HG03060 (cell line): Measurements from ENCODE around the gene BMP4.

Source experiments
- ATAC-seq: cut with Tn5 transposase; IDR thresholded peaks from one replicate; pipeline ENCODE4 v1.9.1; 2021; ENCODE audit warnings: low read depth, moderate number of reproducible peaks; ENCODE audit not compliant: unreplicated experiment

Gene BMP4

DNA sequence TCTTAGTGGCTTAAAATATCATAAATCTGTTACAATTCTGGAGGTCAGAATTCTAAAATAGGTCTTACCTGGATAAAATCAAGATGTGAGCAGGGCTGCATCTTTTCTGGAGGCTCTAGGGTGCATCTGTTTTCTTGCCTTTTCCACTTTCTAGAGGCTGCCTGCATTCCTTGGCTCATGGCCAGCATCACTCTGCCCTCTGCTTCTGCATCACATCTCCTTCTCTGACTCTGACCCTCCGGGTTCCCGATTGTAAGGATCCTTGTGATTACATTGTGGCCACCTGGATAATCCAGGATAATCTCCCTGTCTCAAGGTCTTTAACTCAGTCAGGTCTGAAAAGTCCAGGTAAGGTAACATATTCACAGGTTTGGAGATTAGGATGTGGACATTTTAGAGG is 11.0 kb upstream of the BMP4 start:
- no peak for ATAC-seq

GRCh38 chr14:53964249-53964648 is 7.6 kb upstream of the BMP4 start:
- ATAC-seq = no peak

DNA sequence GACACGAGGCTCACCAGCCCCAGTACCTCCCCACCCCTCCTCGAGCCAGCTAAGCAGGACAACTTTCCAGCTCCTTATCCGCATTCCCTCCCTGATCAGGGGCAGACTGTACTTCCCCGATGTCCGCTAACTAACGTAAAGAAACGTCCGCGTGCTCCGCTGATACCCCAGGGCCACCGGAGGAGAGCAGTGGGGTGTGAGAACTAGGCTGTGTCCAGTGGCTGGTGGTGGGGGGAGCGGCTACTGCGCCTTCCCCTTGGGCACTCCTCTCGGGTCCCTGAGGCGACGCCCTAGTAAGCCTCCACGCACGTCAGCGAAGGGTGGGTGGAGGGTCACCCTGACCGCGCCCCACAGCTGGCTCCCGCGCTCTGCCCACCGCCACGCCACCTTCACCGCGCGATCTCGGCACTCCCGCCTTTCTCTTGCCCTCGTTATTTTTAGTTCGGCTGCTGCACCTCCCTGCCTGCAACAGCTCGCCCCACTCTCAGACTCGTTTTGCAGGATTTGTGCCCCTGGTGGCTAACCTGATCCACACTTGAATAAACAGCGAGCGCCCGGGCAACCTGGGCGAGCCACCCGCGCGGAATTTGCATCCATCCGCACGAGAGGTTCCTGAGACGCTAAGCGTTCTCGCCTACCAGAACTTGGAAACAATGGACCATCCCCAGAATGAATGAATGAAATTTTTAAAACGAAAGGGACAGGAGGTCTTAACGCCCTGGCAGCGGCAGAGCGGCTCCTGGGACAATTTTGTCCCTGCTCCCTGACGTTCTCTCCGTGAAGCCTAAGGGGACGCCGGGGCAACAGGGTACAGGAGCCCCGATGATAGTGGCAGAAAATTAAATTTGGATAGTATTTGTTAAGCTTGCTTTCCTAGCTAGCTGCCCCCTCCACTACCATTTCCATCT is 6.9 kb upstream of the BMP4 start:
- no peak for ATAC-seq

DNA sequence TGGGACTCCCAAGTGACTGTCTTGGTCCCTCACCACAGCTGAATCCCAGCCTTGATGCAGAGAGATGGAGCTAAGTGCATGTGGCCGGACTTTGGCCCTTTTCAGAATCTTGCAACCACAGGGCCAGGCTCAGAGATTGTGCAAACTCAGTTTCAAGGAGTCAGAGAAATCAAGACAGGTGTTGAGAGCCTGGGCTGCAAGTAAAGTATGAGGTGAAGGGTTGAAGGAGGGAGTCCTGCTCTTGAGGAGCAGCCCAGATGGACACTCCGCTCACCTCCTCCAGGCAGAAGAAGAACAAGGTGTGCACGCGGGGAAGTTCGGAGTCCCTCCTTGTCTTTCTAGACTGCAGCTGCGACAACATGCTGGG is 6.3 kb upstream of the BMP4 start:
- ATAC-seq = no peak

DNA sequence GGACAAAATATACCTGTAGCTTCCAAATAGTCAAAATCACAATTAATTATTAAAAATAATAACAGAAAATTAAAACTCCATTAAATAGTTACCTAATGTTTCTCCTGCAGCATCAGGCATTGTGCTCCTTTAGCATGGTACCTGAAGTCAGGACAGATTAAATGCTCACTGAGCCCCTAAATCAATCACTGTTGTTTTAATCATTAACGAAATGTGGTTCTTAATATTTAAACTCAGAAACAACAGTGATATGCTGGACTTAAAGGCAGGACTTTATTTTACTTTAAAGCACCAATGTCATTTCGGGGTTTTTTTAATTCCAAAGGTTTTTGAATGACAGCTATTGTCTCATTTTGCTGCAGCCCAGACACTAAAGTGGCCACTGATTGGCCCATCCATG is 2.0 kb upstream of the BMP4 start:
- ATAC-seq = no peak

DNA sequence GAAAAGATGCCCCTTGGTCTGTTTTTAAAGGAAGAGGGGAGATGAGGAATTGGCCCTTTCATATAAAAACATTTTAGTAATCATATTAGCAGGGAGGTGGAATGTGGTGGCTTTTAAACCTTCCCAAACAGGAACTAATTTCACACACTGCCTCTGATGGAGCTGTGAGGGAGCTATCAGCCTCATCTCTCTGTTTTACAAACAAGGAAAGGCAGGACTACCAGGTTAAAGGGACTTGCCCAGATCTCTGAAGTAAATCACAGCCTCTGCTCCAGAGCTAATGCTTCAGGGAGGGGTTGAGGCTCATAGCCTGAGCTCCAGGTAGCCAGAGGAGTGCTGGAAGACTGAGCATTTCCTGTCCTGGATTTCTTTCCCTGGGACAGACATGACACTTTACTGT is 1.1 kb upstream of the BMP4 start:
- ATAC-seq = no peak

- ATAC-seq = no peak
Observed at GRCh38 chr14:53955671-53956426, 776 bp downstream of the BMP4 start.

DNA sequence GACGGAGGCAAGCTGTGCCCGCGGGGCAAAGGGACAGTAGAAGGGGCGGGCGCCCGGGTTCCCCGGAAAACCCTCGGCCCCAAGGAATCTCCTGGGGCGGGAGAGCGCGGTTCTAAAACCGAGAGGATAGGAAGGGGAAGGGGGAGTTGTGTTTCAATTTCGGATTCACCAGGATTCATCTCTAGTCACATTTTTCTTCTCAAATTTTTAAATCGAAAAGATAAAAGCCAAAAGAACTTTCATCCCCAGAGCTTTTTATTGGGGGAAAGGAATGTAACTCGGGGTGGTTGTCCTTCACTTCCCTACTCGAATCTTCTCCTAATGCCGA is 1.4 kb downstream of the BMP4 start:
- no peak for ATAC-seq

DNA sequence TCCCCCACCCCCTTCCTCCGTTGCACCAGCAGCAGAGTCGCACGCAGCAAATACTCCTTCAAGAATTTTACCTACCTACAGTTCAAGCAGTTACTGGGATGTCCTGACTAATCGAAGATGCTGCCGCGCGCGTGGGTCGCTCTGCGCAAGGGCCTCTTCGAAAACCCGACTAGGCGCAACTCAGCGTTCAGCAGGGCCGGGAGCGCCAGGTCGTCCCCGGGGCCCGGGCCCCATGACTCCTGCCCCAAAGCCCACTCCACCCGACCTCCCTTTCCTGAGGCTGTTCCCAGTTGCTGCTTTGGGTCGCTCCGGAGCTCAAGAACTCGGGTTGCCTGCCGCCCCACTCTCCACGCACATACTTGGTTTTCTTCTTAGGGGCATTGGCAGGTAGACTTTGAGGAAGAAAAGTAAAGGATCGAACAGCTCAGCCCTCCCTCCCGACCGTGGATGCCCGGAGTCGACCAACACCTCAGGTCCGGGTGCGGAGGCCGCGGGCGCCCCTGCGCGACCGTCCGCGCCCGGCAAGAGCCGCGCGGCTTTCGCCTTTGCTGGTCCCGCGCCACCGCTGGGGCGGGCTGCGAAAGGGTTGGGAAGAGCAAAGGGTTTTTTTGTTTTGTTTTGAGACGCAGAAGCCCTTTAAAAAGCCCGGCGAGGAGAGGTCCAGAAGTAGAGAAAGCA is 1.9 kb downstream of the BMP4 start:
- no peak for ATAC-seq

DNA sequence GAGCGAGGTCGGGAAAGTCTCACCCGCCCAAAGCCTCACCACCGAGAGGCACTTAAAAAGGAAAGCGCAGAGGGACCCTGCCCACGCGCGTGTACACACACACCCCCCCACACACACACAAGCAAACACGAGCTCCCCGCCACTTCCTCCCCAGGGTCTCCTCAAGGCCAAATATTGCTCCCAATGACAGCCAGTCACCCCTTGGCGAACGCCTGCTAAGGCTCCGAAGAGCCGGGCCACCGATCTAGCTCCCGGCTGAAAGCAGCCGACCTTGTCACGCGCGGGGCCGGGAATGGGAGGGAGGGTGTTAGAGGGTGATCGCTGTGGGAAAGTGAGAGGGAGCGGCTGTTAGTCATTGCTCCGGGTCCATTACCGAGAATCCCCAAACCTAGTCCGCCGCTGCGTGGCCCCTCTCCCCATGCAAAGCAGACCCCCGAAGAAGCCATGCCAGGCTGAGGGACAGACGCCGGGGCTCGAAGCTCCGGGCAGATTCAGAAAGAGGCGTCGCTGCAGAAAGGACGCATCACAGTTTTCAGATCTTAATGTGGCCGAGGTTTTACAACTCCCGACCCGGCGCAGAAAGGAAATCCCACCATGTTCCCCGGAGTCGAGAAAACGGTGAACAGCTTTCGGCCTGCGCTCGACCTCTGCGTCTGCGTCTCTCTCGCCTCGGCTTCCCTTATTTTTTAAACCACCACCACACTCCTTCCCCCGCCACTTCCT is 2.6 kb downstream of the BMP4 start:
- no peak for ATAC-seq

- ATAC-seq = no peak
Observed at GRCh38 chr14:53953002-53953827, 3.4 kb downstream of the BMP4 start.

- no peak for ATAC-seq
Observed at GRCh38 chr14:53952533-53952932, 4.1 kb downstream of the BMP4 start.

DNA sequence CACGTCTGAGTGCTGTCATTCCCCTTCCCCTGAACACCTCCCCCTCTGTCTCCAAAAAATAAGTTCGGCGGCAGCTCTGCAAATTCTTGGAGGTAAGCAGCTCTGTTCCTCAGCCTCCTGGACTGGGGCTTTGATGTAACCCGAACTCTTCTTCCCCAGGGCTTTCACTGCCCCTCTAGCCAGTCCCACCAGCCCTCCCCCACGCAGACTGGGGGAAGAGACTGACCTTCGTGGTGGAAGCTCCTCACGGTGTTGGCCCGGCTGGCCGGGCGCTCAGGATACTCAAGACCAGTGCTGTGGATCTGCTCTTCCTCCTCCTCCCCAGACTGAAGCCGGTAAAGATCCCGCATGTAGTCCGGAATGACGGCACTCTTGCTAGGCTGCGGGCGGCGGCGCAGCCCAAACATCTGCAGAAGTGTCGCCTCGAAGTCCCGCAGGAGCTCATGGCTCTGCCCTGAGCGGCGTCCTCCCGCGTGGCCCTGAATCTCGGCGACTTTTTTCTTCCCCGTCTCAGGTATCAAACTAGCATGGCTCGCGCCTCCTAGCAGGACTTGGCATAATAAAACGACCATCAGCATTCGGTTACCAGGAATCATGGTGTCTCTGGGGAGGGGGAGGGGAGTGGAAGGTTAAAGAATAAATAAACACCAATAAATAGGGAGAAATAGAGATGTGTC is 4.9 kb downstream of the BMP4 start:
- no peak for ATAC-seq

GRCh38 chr14:53951243-53951626 is 5.4 kb downstream of the BMP4 start:
- ATAC-seq = no peak

DNA sequence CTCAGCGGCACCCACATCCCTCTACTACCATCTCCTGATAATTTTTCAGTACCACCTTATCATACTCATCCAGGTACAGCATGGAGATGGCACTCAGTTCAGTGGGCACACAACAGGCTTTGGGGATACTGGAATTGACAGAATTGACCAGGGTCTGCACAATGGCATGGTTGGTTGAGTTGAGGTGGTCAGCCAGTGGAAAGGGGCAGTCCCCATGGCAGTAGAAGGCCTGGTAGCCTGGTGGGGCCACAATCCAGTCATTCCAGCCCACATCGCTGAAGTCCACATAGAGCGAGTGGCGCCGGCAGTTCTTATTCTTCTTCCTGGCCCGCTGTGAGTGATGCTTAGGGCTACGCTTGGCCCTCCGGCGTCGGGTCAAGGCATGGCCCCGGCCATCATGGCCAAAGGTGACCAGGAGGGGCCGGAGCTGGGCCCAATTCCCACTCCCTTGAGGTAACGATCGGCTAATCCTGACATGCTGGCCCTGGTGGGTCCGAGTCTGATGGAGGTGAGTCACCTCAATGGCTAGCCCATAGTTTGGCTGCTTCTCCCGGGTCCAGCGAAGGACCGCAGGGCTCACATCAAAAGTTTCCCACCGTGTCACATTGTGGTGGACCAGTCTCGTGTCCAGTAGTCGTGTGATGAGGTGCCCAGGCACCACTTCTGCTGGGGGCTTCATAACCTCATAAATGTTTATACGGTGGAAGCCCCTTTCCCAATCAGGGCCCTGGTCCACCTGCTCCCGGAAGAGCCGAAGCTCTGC is 6.4 kb downstream of the BMP4 start:
- ATAC-seq = no peak

DNA sequence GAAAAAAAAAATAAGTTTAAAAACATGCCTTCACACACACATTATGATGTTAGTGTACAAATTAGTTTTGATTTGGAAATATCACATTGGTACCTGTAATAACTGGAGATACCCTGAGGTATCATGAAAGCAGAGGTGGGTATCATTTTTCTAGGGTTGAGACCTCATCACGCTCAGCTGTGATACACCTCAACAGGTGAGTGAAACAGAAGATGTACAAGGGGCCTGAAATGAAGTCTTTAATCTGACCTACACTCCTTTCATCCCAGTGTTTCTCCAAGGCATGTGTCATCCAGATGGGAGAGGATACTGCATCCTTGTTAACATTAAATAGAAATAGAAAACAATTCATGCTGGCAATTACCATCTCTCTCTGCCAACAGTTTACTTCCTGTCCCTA is 7.4 kb downstream of the BMP4 start:
- no peak for ATAC-seq

GRCh38 chr14:53948205-53948884 is 8.3 kb downstream of the BMP4 start:
- no peak for ATAC-seq
